Tibial artery (tissue), 4 donors: Measurements from ENCODE around the gene FHOD3.

Experiments
- DNase-seq, 2 donors: peaks; one replicate each; pipeline ENCODE4 v3.0.0-alpha.2; 2019
- H3K27ac ChIP-seq, 2 donors: fragments of 200-600 bp; sonication (generic) in 1 of 2; 1 replicate in 1 of 2; 2 replicates in 1 of 2; pipeline ENCODE4 v1.5.1; 2018 to 2019; ENCODE audit warnings: mild to moderate bottlenecking in 1 of 2
- H3K27me3 ChIP-seq, 2 donors: fragments of 200-600 bp; sonication (generic) in 1 of 2; one replicate each; pipeline versions ENCODE4 v1.5.1 to v1.6.0; 2016 to 2019
- H3K36me3 ChIP-seq, 3 donors: fragments of 200-600 bp; sonication (generic) in 2 of 3; one replicate each; pipeline ENCODE4 v1.5.1; 2016 to 2019; ENCODE audit warnings: mild to moderate bottlenecking in 2 of 3
- H3K4me1 ChIP-seq, 4 donors: fragments of 200-600 bp; sonication (generic) in 2 of 4; 1 replicate in 3 of 4; 2 replicates in 1 of 4; pipeline ENCODE4 v1.5.1; 2016 to 2019
- H3K4me3 ChIP-seq, 2 donors: fragments of 200-600 bp; sonication (generic) in 1 of 2; 1 replicate in 1 of 2; 2 replicates in 1 of 2; pipeline ENCODE4 v1.5.1; 2018 to 2019; ENCODE audit warnings: mild to moderate bottlenecking in 2 of 2
- H3K9me3 ChIP-seq, 3 donors: fragments of 200-600 bp; sonication (generic) in 1 of 3; one replicate each; pipeline ENCODE4 v1.5.1; 2016 to 2019
- CTCF ChIP-seq, 2 experiments: fragments of 200-600 bp in 1 of 2; fragments of 450-650 bp in 1 of 2; IDR thresholded peaks; one replicate each; pipeline ENCODE4 v1.5.1; 2017 to 2019; ENCODE audit warnings: antibody characterized with exemption in 2 of 2, mild to moderate bottlenecking in 1 of 2, moderate library complexity in 1 of 2
- intact Hi-C: fragments of 100-400 bp; cut with DNase I; formaldehyde crosslinking; loops from one replicate; pipeline ENCODE4 v1.15.0; 2023; ENCODE audit warnings: low total_unique reads

Gene FHOD3

DNA sequence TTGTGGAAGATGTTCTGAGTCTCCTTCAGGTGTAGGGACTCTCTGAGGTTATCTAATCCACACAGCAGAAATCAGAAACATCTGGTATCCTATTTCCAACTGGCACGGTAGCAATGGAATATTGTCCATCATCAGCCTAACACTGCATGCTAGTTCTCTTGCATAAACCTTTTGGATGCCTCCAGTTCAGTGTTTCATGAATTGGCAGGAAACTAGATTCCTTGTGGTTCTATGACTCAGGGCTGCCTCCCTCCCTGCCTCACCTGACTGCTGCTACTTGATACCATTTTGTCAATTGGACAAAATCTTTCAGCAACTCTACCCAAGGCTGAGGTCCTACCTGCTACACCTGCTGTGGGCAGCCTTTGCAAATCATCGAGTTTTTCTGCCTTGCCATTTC, 400.4 kb downstream of the FHOD3 start:
- Histone ChIP-seq H3K27me3 (no peaks in the 10 kb centered on the region), H3K4me1 (no peaks in the 10 kb centered on the region), H3K27ac (no peak overlapping the region), H3K9me3 (no peaks in the 10 kb centered on the region), H3K4me3 (no peak overlapping the region), H3K36me3 (peaks cover 0 to 7% (median 0%) of the 10 kb centered on the region in 3 donors)
- DNase-seq, result peak in 1 of 2 donors; percentile 46
- intact Hi-C loops, result loop anchor here (10.0 kb wide), 1 partner anchor 57 kb away; no protein-coding TSS in a partner anchor
- TF ChIP-seq CTCF (IDR thresholded peaks at IDR 0.05), result no peak

DNA sequence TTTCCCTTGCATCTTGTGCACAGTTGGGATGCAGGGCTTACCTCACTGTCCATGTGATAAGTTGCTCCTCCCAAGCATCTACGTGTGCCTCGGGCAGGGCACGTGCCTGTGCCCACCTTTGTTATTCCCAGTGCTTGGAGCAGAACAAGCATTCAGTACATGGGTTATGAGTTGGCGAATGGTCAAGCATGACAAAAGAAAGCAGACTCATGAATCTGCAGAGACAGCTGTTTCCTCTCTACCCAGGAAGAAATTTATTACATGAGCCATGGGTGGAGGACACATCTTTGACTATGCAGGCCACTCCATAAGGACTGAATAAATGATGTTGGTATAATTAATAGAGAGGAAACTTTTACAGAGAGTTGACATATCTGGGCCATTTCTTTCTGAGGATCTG, 403.4 kb downstream of the FHOD3 start:
- Histone ChIP-seq H3K27ac (no peak overlapping the region), H3K27me3 (no peaks in the 10 kb centered on the region), H3K4me1 (no peaks in the 10 kb centered on the region), H3K4me3 (no peak overlapping the region), H3K36me3 (peaks cover 0 to 7% (median 7%) of the 10 kb centered on the region in 3 donors), H3K9me3 (no peaks in the 10 kb centered on the region)
- intact Hi-C loops, result no loop called here
- DNase-seq, result no peak
- TF ChIP-seq CTCF (IDR thresholded peaks at IDR 0.05), result no peak

DNA sequence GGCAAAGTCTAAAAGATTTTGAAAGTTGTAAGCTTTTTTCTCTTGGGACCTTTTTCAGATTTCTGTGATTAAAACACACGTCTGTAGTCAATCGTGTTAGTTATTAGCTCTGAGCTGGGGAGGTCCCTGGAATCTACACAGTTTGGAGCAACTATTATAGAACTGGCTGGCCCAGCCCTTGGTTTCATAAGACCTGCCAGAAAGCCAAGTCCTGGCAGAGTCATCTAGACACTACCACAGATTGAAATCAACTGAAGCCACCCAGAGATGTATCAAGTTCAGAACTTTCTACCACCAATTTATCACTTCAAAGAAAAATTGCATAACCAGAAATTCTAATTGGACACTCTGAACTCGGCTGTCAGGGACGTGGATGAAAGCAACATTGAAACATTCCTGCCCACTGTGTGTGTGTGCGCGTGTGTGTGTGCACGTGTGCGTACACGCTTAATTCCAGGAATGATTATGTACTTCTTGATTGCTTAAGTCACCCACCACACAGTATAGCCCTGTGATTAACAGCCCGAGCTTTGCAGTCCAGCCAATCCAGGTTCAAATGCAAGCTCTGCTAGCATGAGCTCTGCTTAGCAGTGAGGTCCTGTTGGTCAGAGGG, 405.0 kb downstream of the FHOD3 start:
- DNase-seq, result peak in 1 of 2 donors; percentile 72
- peaks cover 0 to 7% (median 7%) of the 10 kb centered on the region in 3 donors for H3K36me3 ChIP-seq
- no peaks in the 10 kb centered on the region for H3K9me3 ChIP-seq
- intact Hi-C loops, result no loop called here
- no peaks in the 10 kb centered on the region for H3K4me1 ChIP-seq
- no peak overlapping the region for H3K27ac ChIP-seq
- H3K27me3 ChIP-seq, result no peaks in the 10 kb centered on the region
- no peak overlapping the region for H3K4me3 ChIP-seq
- no peak for TF ChIP-seq CTCF (IDR thresholded peaks at IDR 0.05)

DNA sequence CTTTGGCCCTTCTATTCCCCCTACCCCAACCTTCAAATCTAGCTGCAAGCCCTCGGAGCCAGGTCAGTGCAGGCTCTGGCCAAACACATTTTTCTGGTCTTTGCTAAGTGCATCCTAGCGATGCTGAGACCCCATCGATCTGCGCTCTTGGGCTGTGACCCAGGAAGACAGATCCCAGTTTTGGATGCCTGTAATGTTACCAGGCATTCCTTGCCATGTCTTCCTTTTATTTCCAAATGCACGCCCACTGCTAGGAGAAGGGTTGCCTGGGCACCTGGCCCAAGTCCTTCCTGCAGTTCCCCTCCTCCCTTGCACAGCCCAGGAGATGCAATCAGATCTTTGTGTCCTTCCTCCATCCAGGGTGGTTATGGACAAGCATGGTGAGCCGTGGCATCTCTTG, 406.6 kb downstream of the FHOD3 start:
- no peak overlapping the region for H3K27ac ChIP-seq
- intact Hi-C loops, result no loop called here
- peaks cover 0 to 10% (median 7%) of the 10 kb centered on the region in 3 donors for H3K36me3 ChIP-seq
- TF ChIP-seq CTCF (IDR thresholded peaks at IDR 0.05), result no peak
- H3K4me1 ChIP-seq, result no peaks in the 10 kb centered on the region
- H3K27me3 ChIP-seq, result no peaks in the 10 kb centered on the region
- no peak for DNase-seq
- H3K4me3 ChIP-seq, result no peak overlapping the region
- no peaks in the 10 kb centered on the region for H3K9me3 ChIP-seq

DNA sequence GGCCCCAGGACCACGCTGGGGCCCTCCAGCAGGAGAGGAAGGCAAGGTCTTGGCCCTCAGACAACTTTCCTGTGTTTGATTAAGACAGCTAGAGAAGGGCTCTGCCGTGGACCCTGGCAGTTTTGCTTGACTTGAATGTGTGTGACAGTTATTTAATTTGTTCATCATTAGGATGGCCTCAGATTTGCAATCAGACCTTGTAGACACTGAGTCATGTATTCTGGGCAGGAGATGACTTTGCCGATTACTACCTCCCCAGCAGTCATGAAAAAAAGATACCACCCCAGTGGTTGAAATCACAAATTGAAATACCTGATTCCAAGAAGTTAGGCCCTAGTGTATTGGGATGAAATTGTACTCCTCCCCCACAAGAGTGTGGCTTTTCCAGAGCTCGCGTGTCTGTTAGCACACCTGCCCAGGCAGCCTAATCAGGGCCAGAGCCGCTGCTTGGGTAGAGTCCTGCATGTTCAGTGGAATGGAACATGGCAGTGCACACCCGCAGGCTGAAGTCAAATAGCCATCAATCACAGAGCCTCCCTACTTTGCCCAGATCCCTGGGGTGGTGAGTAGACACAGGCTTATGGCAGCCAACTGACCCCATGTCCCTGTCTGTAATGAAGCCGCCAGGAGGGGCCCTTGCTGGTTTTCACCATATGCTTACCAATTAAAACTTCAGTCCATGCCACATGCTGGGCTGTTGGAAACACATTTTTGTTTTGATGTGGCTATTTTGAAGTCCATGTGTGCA, 408.8 kb downstream of the FHOD3 start:
- no peak for TF ChIP-seq CTCF (IDR thresholded peaks at IDR 0.05)
- H3K4me3 ChIP-seq, result no peak overlapping the region
- H3K4me1 ChIP-seq, result peaks cover 0 to 5% (median 0%) of the 10 kb centered on the region in 4 donors
- H3K27me3 ChIP-seq, result no peaks in the 10 kb centered on the region
- H3K36me3 ChIP-seq, result peaks cover 0 to 14% (median 12%) of the 10 kb centered on the region in 3 donors
- no peaks in the 10 kb centered on the region for H3K9me3 ChIP-seq
- no peak overlapping the region for H3K27ac ChIP-seq
- DNase-seq, result no peak
- intact Hi-C loops, result no loop called here
